AG04449 (cell line): ENCODE measurements around the gene KCTD16.

Source experiments
- CTCF ChIA-PET: fragments of 350-600 bp; formaldehyde crosslinking; extraction: SDS; loops from one replicate; lab custom pipeline; 2021; ENCODE audit warnings: antibody characterized with exemption; lab: Yijun Ruan, JAX
- POLR2A ChIA-PET: fragments of 400-600, 350-600 bp; formaldehyde crosslinking; extraction: SDS; loops from one replicate; lab custom pipeline; 2020; ENCODE audit warnings: antibody characterized with exemption, inconsistent platforms; lab: Yijun Ruan, JAX
- DNase-seq: peaks from one replicate; pipeline ENCODE4 v3.0.0-alpha.2; 2010; ENCODE audit warnings: low read depth, low spot score
- H3K4me3 ChIP-seq: 2 replicates; pipeline ENCODE4 v1.5.1; 2011; ENCODE audit warnings: low read depth, mild to moderate bottlenecking, control low read depth, low read length
- CTCF ChIP-seq: IDR thresholded peaks from one replicate; pipeline ENCODE4 v1.5.1; 2011; ENCODE audit warnings: mild to moderate bottlenecking, moderate library complexity, low read length, control low read depth, inconsistent platforms; ENCODE audit not compliant: insufficient read depth; ENCODE audit errors: missing control alignments

Gene KCTD16

DNA sequence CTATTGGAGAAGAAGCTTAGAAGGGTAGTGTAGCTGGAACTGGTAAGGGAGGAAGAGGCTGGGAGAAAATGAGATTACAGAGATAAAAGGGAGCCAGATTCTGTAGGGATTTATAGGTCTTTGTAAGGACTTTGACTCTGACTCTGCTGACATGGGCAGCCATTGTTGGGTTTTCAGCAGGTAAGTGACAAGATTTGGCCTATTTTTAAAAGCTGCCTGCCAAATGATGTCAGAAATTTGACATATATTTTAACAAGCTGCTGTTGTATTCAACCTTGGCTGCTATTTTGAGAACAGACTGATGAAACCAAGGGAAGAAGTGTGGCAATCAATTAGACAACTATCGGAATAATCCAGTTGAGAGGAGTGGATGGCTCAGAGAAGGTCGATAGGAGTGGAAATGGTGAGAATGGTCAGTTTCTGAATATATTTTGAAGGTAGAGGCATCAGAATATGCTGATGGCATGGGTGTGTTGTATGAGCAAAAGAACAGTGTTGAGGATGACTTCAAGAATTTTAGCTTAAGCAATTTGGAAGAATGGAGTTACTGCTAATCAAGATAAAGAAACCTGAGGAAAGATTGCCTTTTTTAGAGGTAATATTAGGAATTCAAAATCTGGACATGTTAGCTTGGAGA, 56.8 kb downstream of the KCTD16 start:
- CTCF ChIA-PET, result interaction anchor here (0.7 kb wide), 1 partner anchor 314 kb away, joined by 3 read pairs; no protein-coding TSS in a partner anchor
- no peak for TF ChIP-seq CTCF
- H3K4me3 ChIP-seq, result no peak overlapping the region
- no peak for DNase-seq
- POLR2A ChIA-PET, result no interaction called here

GRCh38 chr5:144230806-144231205, 60.1 kb downstream of the KCTD16 start:
- no peak for TF ChIP-seq CTCF
- H3K4me3 ChIP-seq, result no peak overlapping the region
- CTCF ChIA-PET, result no interaction called here
- POLR2A ChIA-PET, result no interaction called here
- no peak for DNase-seq

DNA sequence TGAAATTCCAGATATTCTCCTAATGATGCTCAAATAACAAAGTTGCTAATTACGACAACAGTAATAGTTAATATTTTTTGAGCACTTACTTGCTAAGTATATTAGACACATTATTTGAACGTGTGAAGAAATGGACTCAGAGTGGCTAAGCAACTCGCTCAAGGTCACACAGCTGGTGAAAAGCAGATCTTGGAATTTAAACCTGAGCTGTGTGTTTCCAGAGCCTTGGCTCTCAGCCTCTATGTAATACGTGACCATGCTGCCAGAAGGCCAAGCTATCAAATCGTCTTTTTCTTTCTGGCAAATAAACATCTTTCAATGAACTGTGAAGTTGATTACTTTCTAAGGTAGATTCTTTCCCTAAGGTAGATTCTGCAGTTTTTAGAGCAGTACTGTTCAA, 61.6 kb downstream of the KCTD16 start:
- no peak overlapping the region for H3K4me3 ChIP-seq
- TF ChIP-seq CTCF, result no peak
- ChIA-PET POLR2A (no interaction called here), CTCF (no interaction called here)
- DNase-seq, result no peak

- DNase-seq, result no peak
- no peak overlapping the region for H3K4me3 ChIP-seq
- ChIA-PET CTCF (interaction anchor here (1.0 kb wide), 1 partner anchor 8 kb away, joined by 3 read pairs; no protein-coding TSS in a partner anchor), POLR2A (no interaction called here)
- no peak for TF ChIP-seq CTCF
These were observed 65.8 kb downstream of the KCTD16 start for GRCh38 chr5:144236499-144236898.

DNA sequence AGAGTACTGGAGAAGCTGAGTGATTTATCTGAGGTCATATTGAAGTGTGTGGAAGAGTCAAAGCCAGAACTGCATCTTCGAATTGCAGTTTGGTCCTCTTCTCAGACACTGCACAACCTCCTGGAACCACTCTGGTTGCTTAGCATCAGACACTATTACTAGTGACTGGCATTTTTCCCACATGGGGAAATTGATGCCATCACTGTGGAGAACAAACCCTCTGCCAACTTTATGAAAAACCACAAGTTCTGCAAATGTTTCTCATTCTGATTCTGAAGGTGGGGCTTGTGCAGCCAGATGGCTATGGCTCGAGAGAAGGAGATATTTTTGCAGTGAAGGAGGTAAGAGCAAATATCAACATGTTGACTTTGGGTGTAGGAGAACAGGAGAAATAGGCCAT, 67.2 kb downstream of the KCTD16 start:
- TF ChIP-seq CTCF, result no peak
- CTCF ChIA-PET, result interaction anchor here (1.1 kb wide), 1 partner anchor 10 kb away, joined by 3 read pairs; no protein-coding TSS in a partner anchor
- H3K4me3 ChIP-seq, result no peak overlapping the region
- DNase-seq, result peak; percentile 4
- POLR2A ChIA-PET, result no interaction called here

GRCh38 chr5:144247131-144247530, 76.5 kb downstream of the KCTD16 start:
- CTCF ChIA-PET, result interaction anchor here (1.1 kb wide), 1 partner anchor 9 kb away, joined by 3 read pairs; no protein-coding TSS in a partner anchor
- POLR2A ChIA-PET, result no interaction called here
- TF ChIP-seq CTCF, result no peak
- DNase-seq, result no peak
- H3K4me3 ChIP-seq, result no peak overlapping the region
